K562 (cell line): Measurements from ENCODE around the gene PDE1C. TPM values are rescaled to one million over a fixed set of nuclear protein-coding genes. Genes with fewer than 3 reads are reported as not detected.

ENCODE experiments used
- ATAC-seq: fragments of 200-7000 bp; cut with Tn5 transposase; 3 replicates; pipeline ENCODE4 v1.9.1; 2020; ENCODE audit warnings: moderate library complexity
- BruUV-seq: library from RNA; stranded (reverse); fragments of 400-500 nt; replicated peaks from 2 replicates; lab custom pipeline; 2021; lab: Mats Ljungman, UMichigan
- CTCF ChIA-PET: fragments of 300-600 bp; formaldehyde crosslinking; extraction: SDS; loops from one replicate; lab custom pipeline; 2021; ENCODE audit warnings: low intra/inter-chr PET ratio; lab: Yijun Ruan, JAX
- POLR2A ChIA-PET: fragments of 300-600, 350-650 bp; sonication (Branson Sonifier 250); formaldehyde crosslinking; extraction: SDS; loops from one replicate; lab custom pipeline; 2021; ENCODE audit warnings: antibody characterized with exemption, inconsistent platforms; lab: Yijun Ruan, JAX
- DNase-seq, 4 experiments: peaks; one replicate each; pipeline versions ENCODE4 v3.0.0 to v3.0.0-alpha.2; 2011 to 2018; ENCODE audit warnings: low spot score in 3 of 4, mixed read lengths in 3 of 4; ENCODE audit errors: extremely low read depth in 1 of 4
- FAIRE-seq: peaks from 2 replicates; lab custom pipeline; 2011; peaks lifted over from hg19 to GRCh38; lab: Jason Lieb, UNC
- H2AFZ ChIP-seq: 2 replicates; pipeline ENCODE4 v1.6.0; 2011; ENCODE audit warnings: low read depth, low read length, control low read depth, inconsistent platforms
- H3K27ac ChIP-seq: fragments of 200-600 bp; 3 replicates; pipeline ENCODE4 v1.8.0; 2011; ENCODE audit warnings: low read depth, mild to moderate bottlenecking, control low read depth, inconsistent platforms, low read length, moderate library complexity, mixed read lengths; ENCODE audit errors: extremely low read depth
- H3K27me3 ChIP-seq, 2 experiments: fragments of 300-600 bp in 1 of 2; 2 replicates in 1 of 2; 3 replicates in 1 of 2; pipeline versions ENCODE4 v1.6.0 to v1.8.0; 2011; ENCODE audit warnings: inconsistent platforms in 2 of 2, low read length in 2 of 2, mild to moderate bottlenecking in 1 of 2, mixed read lengths in 1 of 2, moderate library complexity in 1 of 2; ENCODE audit not compliant: control insufficient read depth in 2 of 2, insufficient read depth in 2 of 2
- H3K36me3 ChIP-seq: fragments of 300-600 bp; 3 replicates; pipeline ENCODE4 v1.8.0; 2011; ENCODE audit warnings: mild to moderate bottlenecking, low read length, inconsistent platforms; ENCODE audit not compliant: control insufficient read depth, insufficient read depth
- H3K4me1 ChIP-seq, 2 experiments: fragments of 200-600 bp in 1 of 2; replicated peaks in 1 of 2; 2 replicates in 1 of 2; 3 replicates in 1 of 2; pipeline versions ENCODE4 v1.5.1 to v1.8.0; 2011; ENCODE audit warnings: inconsistent platforms in 2 of 2, low read length in 2 of 2, mild to moderate bottlenecking in 1 of 2, mixed read lengths in 1 of 2, moderate library complexity in 1 of 2; ENCODE audit not compliant: control insufficient read depth in 2 of 2, insufficient read depth in 2 of 2
- H3K4me2 ChIP-seq: 2 replicates; pipeline ENCODE4 v1.6.1; 2011; ENCODE audit warnings: low read length, control low read depth, inconsistent platforms, mixed read lengths; ENCODE audit not compliant: insufficient read depth
- H3K4me3 ChIP-seq: fragments of 200-600 bp; sonication (generic), shearing (Covaris generic); 2 replicates; pipeline ENCODE4 v1.5.1; 2016; ENCODE audit warnings: control low read depth, inconsistent platforms
- H3K79me2 ChIP-seq: fragments of 200-600 bp; 3 replicates; pipeline ENCODE4 v1.8.0; 2011; ENCODE audit warnings: low read length, inconsistent platforms; ENCODE audit not compliant: control insufficient read depth, insufficient read depth
- H3K9ac ChIP-seq, 2 experiments: 2 replicates each; pipeline versions ENCODE4 v1.6.0 to v1.6.1; 2011; ENCODE audit warnings: low read depth in 2 of 2, low read length in 2 of 2, control low read depth in 1 of 2, inconsistent platforms in 1 of 2, mild to moderate bottlenecking in 1 of 2, mixed read lengths in 1 of 2; ENCODE audit not compliant: insufficient read depth in 1 of 2
- H3K9me1 ChIP-seq: one replicate; pipeline ENCODE4 v1.6.0; 2011; ENCODE audit warnings: inconsistent platforms, mild to moderate bottlenecking, low read length, moderate library complexity; ENCODE audit not compliant: control insufficient read depth, insufficient read depth
- H3K9me3 ChIP-seq: replicated peaks from 2 replicates; pipeline ENCODE4 v1.5.1; 2011; ENCODE audit warnings: low read depth, low read length, inconsistent platforms; ENCODE audit not compliant: control insufficient read depth, insufficient read depth
- H4K20me1 ChIP-seq: replicated peaks from 2 replicates; pipeline ENCODE4 v1.6.1; 2011; ENCODE audit warnings: low read length, inconsistent platforms, mixed read lengths; ENCODE audit not compliant: control insufficient read depth, insufficient read depth
- E2F3 ChIP-seq: fragments of 250-450 bp; sonication (Bioruptor Pico); IDR thresholded peaks from 2 replicates; pipeline ENCODE4 v1.4.0; 2020; ENCODE audit warnings: mild to moderate bottlenecking
- EP300 ChIP-seq: IDR thresholded peaks from 2 replicates; pipeline ENCODE4 v1.6.1; 2012; ENCODE audit warnings: low read length, improper control_type of control experiment
- ESRRA ChIP-seq: fragments of 450-650 bp; IDR thresholded peaks from 2 replicates; pipeline ENCODE4 v1.6.1; 2014; ENCODE audit warnings: low read depth, mild to moderate bottlenecking, moderate library complexity, borderline replicate concordance
- ETV5 ChIP-seq: sonication (generic); formaldehyde crosslinking; IDR thresholded peaks from 2 replicates; pipeline ENCODE4 v1.4.0; 2020; ENCODE audit warnings: low read depth, mild to moderate bottlenecking, missing genetic modification reagents
- MAFF ChIP-seq: IDR thresholded peaks from 2 replicates; pipeline ENCODE4 v1.6.1; 2012; ENCODE audit warnings: low read length, improper control_type of control experiment
- NONO ChIP-seq, 2 experiments: fragments of 200-400 bp in 1 of 2; fragments of 450-650 bp in 1 of 2; formaldehyde crosslinking in 1 of 2; IDR thresholded peaks; 2 replicates each; pipeline ENCODE4 v1.6.1; 2017; ENCODE audit warnings: low read depth in 2 of 2, mild to moderate bottlenecking in 2 of 2, moderate library complexity in 2 of 2, low read length in 1 of 2
- PHB2 ChIP-seq: fragments of 450-650 bp; IDR thresholded peaks from 2 replicates; pipeline ENCODE4 v1.6.1; 2017; ENCODE audit warnings: low read depth
- TCF7L2 ChIP-seq: fragments of 150-350 bp; IDR thresholded peaks from 2 replicates; pipeline ENCODE4 v1.6.1; 2016; ENCODE audit warnings: low read depth, mild to moderate bottlenecking, low read length, moderate library complexity
- ZNF124 ChIP-seq: sonication (generic); formaldehyde crosslinking; IDR thresholded peaks from 2 replicates; pipeline ENCODE4 v1.8.1; 2022; ENCODE audit warnings: missing genetic modification reagents
- ZNF133 ChIP-seq: fragments of 250-450 bp; sonication (Bioruptor Pico); IDR thresholded peaks from 2 replicates; pipeline ENCODE4 v1.4.0; 2020; ENCODE audit warnings: mild to moderate bottlenecking
- ZNF41 ChIP-seq: fragments of 250-450 bp; sonication (Bioruptor Pico); conservative IDR thresholded peaks from 2 replicates; pipeline ENCODE4 v1.4.0; 2020; ENCODE audit warnings: mild to moderate bottlenecking
- ZNF431 ChIP-seq: sonication (generic); formaldehyde crosslinking; IDR thresholded peaks from 2 replicates; pipeline ENCODE4 v1.8.0; 2022; ENCODE audit warnings: mild to moderate bottlenecking, missing genetic modification reagents
- ZNF79 ChIP-seq: fragments of 250-450 bp; sonication (Bioruptor Pico); IDR thresholded peaks from 2 replicates; pipeline ENCODE4 v1.4.0; 2020; ENCODE audit warnings: low read depth, mild to moderate bottlenecking, moderate library complexity
- WGBS: fragments of 100-300 bp; shearing (Covaris generic); methylation state at CpG from one replicate; pipeline ENCODE4 v1.1.6; 2016; ENCODE audit warnings: low coverage, mixed read lengths; ENCODE audit not compliant: insufficient coverage; ENCODE audit errors: missing lambda C conversion rate; 5-methylcytosine and 5-hydroxymethylcytosine counted together
- in situ Hi-C: fragments of 300-500 bp; cut with MboI; formaldehyde crosslinking; loops from 4 replicates; pipeline ENCODE4 v1.15.0; 2018; ENCODE audit warnings: inconsistent platforms, mixed read lengths
- intact Hi-C: fragments of 100-400 bp; cut with micrococcal nuclease; formaldehyde crosslinking; loops from 2 replicates; pipeline ENCODE4 v1.14.2; 2022
- polyA plus RNA-seq, 8 experiments: library from polyadenylated mRNA; depleted of rRNA in 4 of 8; stranded (reverse) in 5 of 8; unstranded in 3 of 8; fragments of >200 nt; fragmentation: Nextera tagmentation in 2 of 8; fragmentation: Illumina TruSeq in 1 of 8; extraction: Ambion mirVana in 2 of 8; extraction: Trizol in 1 of 8; gene quantifications; 2 replicates each; pipeline versions ENCODE4 v1.2.1 to v1.2.3, GENCODE V29; 2011 to 2014; ENCODE audit warnings: inconsistent platforms in 1 of 8, missing spikeins in 1 of 8
- total RNA-seq, 7 experiments: library from RNA; depleted of rRNA in 6 of 7; stranded (reverse); fragments of >200 nt in 6 of 7; fragmentation: Illumina TruSeq in 2 of 7; extraction: Trizol in 2 of 7; gene quantifications; 2 replicates each; pipeline versions ENCODE4 v1.2.1 to v1.2.3, GENCODE V29; 2011 to 2021; ENCODE audit warnings: low replicate concordance in 1 of 7
- TF ChIP-seq, protein P1 (sequence below): fragments of 450-650 bp; IDR thresholded peaks from 2 replicates; pipeline ENCODE4 v1.6.1; 2014; ENCODE audit warnings: low read depth, mild to moderate bottlenecking, moderate library complexity, borderline replicate concordance

The PDE1C gene
- total and polyA plus RNA-seq, 9 of the 15 experiments (the other 6 are each of a cell fraction or from before 2014, with no cell fraction given): under 0.01 to 0.01 TPM; not detected in 7

DNA sequence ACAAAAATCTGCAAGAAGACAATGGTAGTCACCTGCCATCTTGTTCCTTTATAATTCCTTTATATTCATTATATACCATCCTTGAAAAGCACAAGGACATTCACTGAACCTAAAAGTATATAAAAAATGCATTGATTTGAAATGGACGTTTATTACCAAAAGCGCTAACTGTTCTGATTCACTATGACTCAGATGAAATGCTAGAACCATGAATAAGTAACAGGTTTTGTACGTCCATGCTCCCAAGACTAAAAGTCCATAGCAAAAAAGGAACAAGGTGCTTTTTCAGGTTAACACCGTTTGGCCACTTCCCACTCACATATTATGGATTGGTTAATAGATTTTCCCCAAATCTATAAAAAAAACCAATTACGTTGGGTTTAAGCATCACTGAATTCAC, 273.8 kb downstream of the PDE1C start:
- intact Hi-C loops: no loop called here
- Histone ChIP-seq H3K27me3 (no peaks in the 10 kb centered on the region), H3K9me1 (no peaks in the 10 kb centered on the region), H3K4me2 (no peak overlapping the region), H4K20me1 (no peaks in the 10 kb centered on the region), H3K4me3 (no peak overlapping the region), H2AFZ (no peak overlapping the region), H3K36me3 (no peaks in the 10 kb centered on the region), H3K9me3 (no peaks in the 10 kb centered on the region; the same call in 1 of the 2 replicates), H3K4me1 (no peaks in the 10 kb centered on the region), H3K27ac (no peak overlapping the region), H3K79me2 (no peaks in the 10 kb centered on the region)
- ATAC-seq (no peak), FAIRE-seq (no peak)
- 0% methylated on average over 5 of the region's 5 CpGs for WGBS
- no TSS peak for BruUV-seq
- ChIA-PET CTCF (no interaction called here), POLR2A (no interaction called here)
- no peak for TF ChIP-seq ESRRA
- TF ChIP-seq EP300: no peak
- no peak for TF ChIP-seq PHB2
- TF ChIP-seq MAFF: no peak
- no peak for TF ChIP-seq ZNF124 (CRISPR knock-in tag)
- TF ChIP-seq TCF7L2: no peak
- TF ChIP-seq ZNF79 (CRISPR knock-in tag): no peak
- no peak for TF ChIP-seq ETV5 (CRISPR knock-in tag)
- no peak for TF ChIP-seq ZNF41 (CRISPR knock-in tag)
- no peak for TF ChIP-seq ZNF133 (CRISPR knock-in tag)
- no peak for TF ChIP-seq E2F3
- no peak for TF ChIP-seq ZNF431 (CRISPR knock-in tag)
- TF ChIP-seq, protein P1, sequence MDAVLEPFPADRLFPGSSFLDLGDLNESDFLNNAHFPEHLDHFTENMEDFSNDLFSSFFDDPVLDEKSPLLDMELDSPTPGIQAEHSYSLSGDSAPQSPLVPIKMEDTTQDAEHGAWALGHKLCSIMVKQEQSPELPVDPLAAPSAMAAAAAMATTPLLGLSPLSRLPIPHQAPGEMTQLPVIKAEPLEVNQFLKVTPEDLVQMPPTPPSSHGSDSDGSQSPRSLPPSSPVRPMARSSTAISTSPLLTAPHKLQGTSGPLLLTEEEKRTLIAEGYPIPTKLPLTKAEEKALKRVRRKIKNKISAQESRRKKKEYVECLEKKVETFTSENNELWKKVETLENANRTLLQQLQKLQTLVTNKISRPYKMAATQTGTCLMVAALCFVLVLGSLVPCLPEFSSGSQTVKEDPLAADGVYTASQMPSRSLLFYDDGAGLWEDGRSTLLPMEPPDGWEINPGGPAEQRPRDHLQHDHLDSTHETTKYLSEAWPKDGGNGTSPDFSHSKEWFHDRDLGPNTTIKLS: no peak
- no peak for TF ChIP-seq NONO (IDR thresholded peaks at IDR 0.05; ENCODE audit: low read depth in 2 of 2, low read length in 1 of 2)
- TF ChIP-seq, all 486 proteins: peak for 0
- H3K9ac ChIP-seq: no peak overlapping the region
- in situ Hi-C loops: no loop called here
- DNase-seq: no peak
